K562 treated with DMSO at 1 percent for 12 hours (cell line): ENCODE results near the gene DMTF1. TPM values are rescaled to one million over a fixed set of nuclear protein-coding genes. Genes with fewer than 3 reads are reported as not detected.

Source experiments
- total RNA-seq: library from RNA; unstranded; fragments of 300-600 nt; gene quantifications from 2 replicates; pipeline ENCODE4 v1.2.3, GENCODE V29; 2022; ENCODE audit not compliant: insufficient read depth

DMTF1 gene, protein sequence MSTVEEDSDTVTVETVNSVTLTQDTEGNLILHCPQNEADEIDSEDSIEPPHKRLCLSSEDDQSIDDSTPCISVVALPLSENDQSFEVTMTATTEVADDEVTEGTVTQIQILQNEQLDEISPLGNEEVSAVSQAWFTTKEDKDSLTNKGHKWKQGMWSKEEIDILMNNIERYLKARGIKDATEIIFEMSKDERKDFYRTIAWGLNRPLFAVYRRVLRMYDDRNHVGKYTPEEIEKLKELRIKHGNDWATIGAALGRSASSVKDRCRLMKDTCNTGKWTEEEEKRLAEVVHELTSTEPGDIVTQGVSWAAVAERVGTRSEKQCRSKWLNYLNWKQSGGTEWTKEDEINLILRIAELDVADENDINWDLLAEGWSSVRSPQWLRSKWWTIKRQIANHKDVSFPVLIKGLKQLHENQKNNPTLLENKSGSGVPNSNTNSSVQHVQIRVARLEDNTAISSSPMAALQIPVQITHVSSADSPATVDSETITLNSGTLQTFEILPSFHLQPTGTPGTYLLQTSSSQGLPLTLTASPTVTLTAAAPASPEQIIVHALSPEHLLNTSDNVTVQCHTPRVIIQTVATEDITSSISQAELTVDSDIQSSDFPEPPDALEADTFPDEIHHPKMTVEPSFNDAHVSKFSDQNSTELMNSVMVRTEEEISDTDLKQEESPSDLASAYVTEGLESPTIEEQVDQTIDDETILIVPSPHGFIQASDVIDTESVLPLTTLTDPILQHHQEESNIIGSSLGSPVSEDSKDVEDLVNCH
- 13.1 and 64.2 TPM in 2 replicates for total RNA-seq

DNA sequence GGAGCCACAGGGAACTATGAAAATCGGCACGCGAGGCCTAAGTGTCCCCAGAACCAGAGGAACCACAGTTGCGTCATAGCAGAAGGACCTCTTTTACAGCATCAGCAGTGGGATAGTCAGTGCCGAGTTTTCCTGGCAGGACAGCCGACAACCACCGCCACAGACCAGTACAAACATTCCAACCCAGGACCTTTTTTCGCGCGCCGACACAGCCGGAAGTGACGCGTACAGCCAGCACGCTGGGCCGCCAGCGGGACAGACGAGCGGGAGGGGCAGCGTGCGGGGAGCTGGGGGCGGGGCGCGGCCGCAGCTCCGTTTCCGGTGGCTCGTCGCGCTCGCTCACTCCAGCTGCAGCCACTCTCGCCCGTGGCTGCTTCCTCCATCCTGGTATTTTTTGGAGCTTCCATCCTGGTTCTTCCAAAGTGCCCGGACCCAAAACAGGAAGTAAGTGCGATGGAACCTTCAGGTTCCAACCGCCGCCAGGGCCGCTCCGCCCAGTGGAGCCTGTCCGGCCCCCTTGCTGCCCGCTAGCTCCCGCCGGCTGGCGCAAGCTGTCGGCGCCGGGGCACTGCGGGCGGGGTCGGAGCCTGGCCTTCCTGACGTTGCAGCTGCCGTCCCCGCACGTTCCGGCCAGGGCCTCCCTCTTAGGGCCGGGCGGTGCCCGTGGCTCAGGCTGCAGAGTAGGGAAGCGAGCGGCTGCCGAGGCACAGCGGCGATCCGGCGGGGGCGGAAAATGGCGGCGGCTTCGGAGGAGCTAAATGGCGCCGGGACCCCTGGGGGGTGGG lies at the start of gene DMTF1:
DMTF1 (plus strand) TSS at position 342 of the 785 bp plus-strand sequence. CDS start 12,489 bp downstream, outside the sequence.

GRCh38 chr7:87219545-87220025 lies 67.3 kb downstream of the DMTF1 start, which contains the start of gene TMEM243:
Gene TMEM243, minus strand, starts transcription at chr7:87219732. Its CDS starts 229 bp downstream, at chr7:87219503.

Other genes starting within 250 kb of the DMTF1 start
- gene ELAPOR2, start 92.8 kb upstream of the DMTF1 start, total RNA-seq, result 17.1 and 56.7 TPM in 2 replicates
- 41.8 and 49.7 TPM in 2 replicates for gene TMEM243, start 67.3 kb downstream of the DMTF1 start, total RNA-seq
- gene CROT, start 193.2 kb downstream of the DMTF1 start, total RNA-seq, result 3.4 and 9.5 TPM in 2 replicates